ENCODE data around the gene TEAD1. TPM values are rescaled to one million over a fixed set of nuclear protein-coding genes. Genes with fewer than 3 reads are reported as not detected.

Gene TEAD1
- total RNA-seq, 2 experiments from 2014 or later, result 0.11 TPM; not detected in 1

DNA sequence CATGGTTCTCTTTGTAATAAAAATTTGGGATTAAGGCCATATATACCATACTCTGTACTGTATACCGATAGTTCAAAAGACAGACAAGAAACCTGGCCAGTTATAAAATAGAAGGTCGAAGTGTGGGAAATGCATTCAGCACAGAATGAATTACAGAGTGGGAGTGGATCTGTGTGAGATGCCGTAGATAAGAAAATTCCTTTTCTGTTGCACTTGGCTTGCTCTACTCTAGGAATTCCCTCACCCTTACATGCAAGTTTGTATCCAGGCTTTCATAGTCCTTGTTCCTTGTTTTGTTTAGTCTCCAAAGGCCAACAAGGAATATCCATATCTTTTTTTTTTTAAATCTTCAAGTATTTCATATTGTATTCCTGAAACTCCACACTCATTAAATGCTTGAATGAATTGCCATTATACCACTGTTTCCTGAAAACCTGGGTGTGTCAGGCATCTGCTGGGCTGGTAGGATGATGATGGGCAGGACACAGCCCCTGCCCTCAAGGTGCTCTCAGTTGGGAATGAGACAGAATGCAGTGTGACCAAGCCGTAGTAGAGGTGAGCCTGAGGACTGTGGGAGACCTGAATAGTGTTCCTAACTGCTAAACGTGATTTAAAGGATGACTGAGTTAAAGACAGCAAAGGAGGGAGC, 53.5 kb downstream of the TEAD1 start:
- ChIA-PET POLR2A (no interaction called here), CTCF (no interaction called here)
- TF ChIP-seq, protein P1, sequence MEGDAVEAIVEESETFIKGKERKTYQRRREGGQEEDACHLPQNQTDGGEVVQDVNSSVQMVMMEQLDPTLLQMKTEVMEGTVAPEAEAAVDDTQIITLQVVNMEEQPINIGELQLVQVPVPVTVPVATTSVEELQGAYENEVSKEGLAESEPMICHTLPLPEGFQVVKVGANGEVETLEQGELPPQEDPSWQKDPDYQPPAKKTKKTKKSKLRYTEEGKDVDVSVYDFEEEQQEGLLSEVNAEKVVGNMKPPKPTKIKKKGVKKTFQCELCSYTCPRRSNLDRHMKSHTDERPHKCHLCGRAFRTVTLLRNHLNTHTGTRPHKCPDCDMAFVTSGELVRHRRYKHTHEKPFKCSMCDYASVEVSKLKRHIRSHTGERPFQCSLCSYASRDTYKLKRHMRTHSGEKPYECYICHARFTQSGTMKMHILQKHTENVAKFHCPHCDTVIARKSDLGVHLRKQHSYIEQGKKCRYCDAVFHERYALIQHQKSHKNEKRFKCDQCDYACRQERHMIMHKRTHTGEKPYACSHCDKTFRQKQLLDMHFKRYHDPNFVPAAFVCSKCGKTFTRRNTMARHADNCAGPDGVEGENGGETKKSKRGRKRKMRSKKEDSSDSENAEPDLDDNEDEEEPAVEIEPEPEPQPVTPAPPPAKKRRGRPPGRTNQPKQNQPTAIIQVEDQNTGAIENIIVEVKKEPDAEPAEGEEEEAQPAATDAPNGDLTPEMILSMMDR (IDR thresholded peaks at IDR 0.05), result no peak
- H3K27ac ChIP-seq (ENCODE audit: low read depth in 1 of 2, low read length in 2 of 2), result no peak overlapping the region
- H3K4me3 ChIP-seq (ENCODE audit: low read length), result no peak overlapping the region
- no peaks in the 10 kb centered on the region for H3K36me3 ChIP-seq (ENCODE audit: insufficient read depth, low read length)
- H3K27me3 ChIP-seq (ENCODE audit: control insufficient read depth in 1 of 2, insufficient read depth in 2 of 2, low read length in 2 of 2), result peaks cover 21 to 26% of the 10 kb centered on the region in 2 experiments
- ATAC-seq (ENCODE audit: poor library complexity) (no peak), DNase-seq (no peak)
- no peaks in the 10 kb centered on the region for H3K4me1 ChIP-seq (ENCODE audit: insufficient read depth, low read length)
- H3K4me1 Mint-ChIP-seq (ENCODE audit: low read depth), result no peaks in the 10 kb centered on the region
- H3K36me3 Mint-ChIP-seq (ENCODE audit: low read depth), result no peaks in the 10 kb centered on the region
- no peaks in the 10 kb centered on the region for H3K9me3 Mint-ChIP-seq
- H3K4me3 Mint-ChIP-seq, result no peak overlapping the region
- intact Hi-C loops (cut with DNase I, micrococcal nuclease), result no loop called here
- peaks cover 0 to 4% of the 10 kb centered on the region in 2 experiments for H3K9me3 ChIP-seq (ENCODE audit: control insufficient read depth in 1 of 2, insufficient read depth in 1 of 2, low read length in 2 of 2)
- peaks cover 60% of the 10 kb centered on the region for H3K27me3 Mint-ChIP-seq
- no peak overlapping the region for H3K27ac Mint-ChIP-seq

DNA sequence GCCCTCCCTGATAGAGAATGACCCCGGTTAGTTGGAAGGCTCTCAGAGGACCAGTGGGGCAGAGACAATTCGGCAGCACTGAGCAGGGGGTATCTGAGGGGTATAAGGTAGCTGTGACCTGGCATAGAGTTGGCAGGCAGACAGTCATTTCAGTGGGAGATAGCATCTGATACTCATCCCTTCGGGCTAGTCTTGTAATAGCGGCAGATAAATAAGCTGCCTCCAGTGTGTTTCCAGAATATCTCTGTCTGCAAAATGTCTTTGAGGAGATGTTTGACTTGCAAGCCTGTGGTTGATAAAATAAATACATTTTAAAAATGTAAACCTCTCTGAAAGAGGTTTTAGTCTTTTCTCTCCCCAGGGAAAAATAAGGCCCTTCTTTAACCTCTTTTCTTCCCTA, 54.2 kb downstream of the TEAD1 start:
- Mint-ChIP-seq H3K27ac (no peak overlapping the region), H3K36me3 (ENCODE audit: low read depth) (no peaks in the 10 kb centered on the region), H3K27me3 (peaks cover 53% of the 10 kb centered on the region), H3K4me3 (no peak overlapping the region), H3K9me3 (no peaks in the 10 kb centered on the region), H3K4me1 (ENCODE audit: low read depth) (no peaks in the 10 kb centered on the region)
- Histone ChIP-seq H3K4me1 (ENCODE audit: insufficient read depth, low read length) (no peaks in the 10 kb centered on the region), H3K27me3 (ENCODE audit: control insufficient read depth in 1 of 2, insufficient read depth in 2 of 2, low read length in 2 of 2) (peaks cover 14 to 21% of the 10 kb centered on the region in 2 experiments), H3K4me3 (ENCODE audit: low read length) (no peak overlapping the region), H3K9me3 (ENCODE audit: control insufficient read depth in 1 of 2, insufficient read depth in 1 of 2, low read length in 2 of 2) (peaks cover 0 to 4% of the 10 kb centered on the region in 2 experiments), H3K27ac (ENCODE audit: low read depth in 1 of 2, low read length in 2 of 2) (no peak overlapping the region), H3K36me3 (ENCODE audit: insufficient read depth, low read length) (no peaks in the 10 kb centered on the region)
- DNase-seq (no peak), ATAC-seq (ENCODE audit: poor library complexity) (no peak)
- ChIA-PET POLR2A (no interaction called here), CTCF (no interaction called here)
- intact Hi-C loops (cut with DNase I, micrococcal nuclease), result no loop called here
- TF ChIP-seq, protein P1 (IDR thresholded peaks at IDR 0.05), result no peak

DNA sequence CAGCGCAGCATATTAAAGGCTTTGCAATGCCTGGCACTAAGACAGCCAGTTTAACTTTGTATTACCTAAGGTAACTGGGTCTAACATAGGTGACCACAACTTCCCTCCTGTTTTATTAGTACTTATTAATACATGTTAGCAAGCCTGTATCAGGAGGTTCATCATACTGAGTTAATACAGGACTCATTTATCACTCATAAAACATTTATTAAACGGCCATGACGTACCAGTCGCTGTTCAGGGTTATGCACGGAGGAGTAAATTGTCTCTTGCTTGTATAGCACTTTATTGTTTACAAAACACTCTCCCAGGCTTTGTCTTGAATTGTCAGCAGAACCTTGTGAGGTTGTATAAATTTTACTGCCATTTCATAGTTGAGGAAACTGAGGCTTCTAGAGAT, 55.7 kb downstream of the TEAD1 start:
- Histone ChIP-seq H3K27ac (ENCODE audit: low read depth in 1 of 2, low read length in 2 of 2) (no peak overlapping the region), H3K36me3 (ENCODE audit: insufficient read depth, low read length) (no peaks in the 10 kb centered on the region), H3K4me1 (ENCODE audit: insufficient read depth, low read length) (no peaks in the 10 kb centered on the region), H3K4me3 (ENCODE audit: low read length) (no peak overlapping the region), H3K27me3 (ENCODE audit: control insufficient read depth in 1 of 2, insufficient read depth in 2 of 2, low read length in 2 of 2) (peaks cover 0 to 9% of the 10 kb centered on the region in 2 experiments), H3K9me3 (ENCODE audit: control insufficient read depth in 1 of 2, insufficient read depth in 1 of 2, low read length in 2 of 2) (no peaks in the 10 kb centered on the region)
- ChIA-PET POLR2A (no interaction called here), CTCF (no interaction called here)
- ATAC-seq (ENCODE audit: poor library complexity) (no peak), DNase-seq (no peak)
- TF ChIP-seq, protein P1 (IDR thresholded peaks at IDR 0.05), result no peak
- intact Hi-C loops (cut with DNase I, micrococcal nuclease), result no loop called here
- H3K9me3 Mint-ChIP-seq, result no peaks in the 10 kb centered on the region
- no peaks in the 10 kb centered on the region for H3K4me1 Mint-ChIP-seq (ENCODE audit: low read depth)
- H3K27me3 Mint-ChIP-seq, result peaks cover 41% of the 10 kb centered on the region
- H3K4me3 Mint-ChIP-seq, result no peak overlapping the region
- H3K36me3 Mint-ChIP-seq (ENCODE audit: low read depth), result no peaks in the 10 kb centered on the region
- H3K27ac Mint-ChIP-seq, result no peak overlapping the region
